Measurements from ENCODE around the gene DCAF6.

DCAF6 gene

DNA sequence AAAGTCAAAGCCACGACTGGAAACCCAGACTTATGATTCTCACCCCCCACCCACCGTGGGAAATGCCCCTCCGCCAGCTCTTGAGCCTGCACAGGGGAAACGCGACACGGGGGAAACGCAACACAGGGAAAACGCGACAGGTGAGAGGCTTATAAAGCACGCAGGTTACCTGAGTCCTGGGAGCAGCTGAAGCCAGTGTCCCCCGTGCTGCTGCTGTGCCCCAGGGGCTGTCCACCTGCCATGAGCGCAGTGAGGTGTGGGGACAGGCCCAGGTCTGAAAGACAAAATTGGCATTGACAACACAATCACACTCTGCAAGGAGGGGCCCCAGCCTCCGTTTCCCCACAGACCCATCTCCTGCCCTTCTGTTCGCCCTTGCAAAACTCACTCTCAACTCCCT is 153.9 kb downstream of the DCAF6 start:
- H3K36me3 ChIP-seq (ENCODE audit: control insufficient read depth, insufficient read depth, low read length) = no peaks in the 10 kb centered on the region; the same call in 1 of the 2 replicates
- no peaks in the 10 kb centered on the region for H3K9me3 ChIP-seq (ENCODE audit: control insufficient read depth, insufficient read depth, low read length)
- no CpG with 5 or more reads among the region's 14 CpGs for WGBS (ENCODE audit: insufficient coverage, insufficient read length)
- no peak overlapping the region for H3K4me3 ChIP-seq (ENCODE audit: low read length)
- DNase-seq (ENCODE audit: low read depth, low spot score) = no peak
- H3K27ac ChIP-seq (ENCODE audit: low read length) = no peak overlapping the region
- H3K4me1 ChIP-seq (ENCODE audit: control insufficient read depth, insufficient read depth, low read length) = no peaks in the 10 kb centered on the region
- H3K27me3 ChIP-seq (ENCODE audit: control insufficient read depth, insufficient read depth, low read length) = no peaks in the 10 kb centered on the region

DNA sequence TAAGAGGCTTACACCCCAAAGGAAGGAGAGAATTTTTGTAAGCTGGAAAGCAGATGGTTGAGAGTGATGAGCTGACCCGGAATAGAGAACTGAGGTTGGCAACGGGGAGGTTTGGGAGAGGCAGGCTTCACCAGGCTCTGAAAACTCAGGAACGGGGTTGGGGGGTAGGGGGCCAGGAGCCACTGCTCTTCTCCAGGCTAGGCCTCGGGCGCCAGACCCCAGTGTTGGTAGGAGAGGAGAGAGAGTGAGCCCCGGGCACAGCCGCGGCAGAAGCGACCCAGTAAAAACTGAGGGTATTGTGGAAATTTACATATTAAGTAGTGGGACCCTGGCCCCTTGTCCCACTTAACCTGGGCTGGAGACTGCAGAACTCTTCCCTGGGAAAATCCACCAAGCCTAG is 154.6 kb downstream of the DCAF6 start:
- Histone ChIP-seq H3K4me1 (ENCODE audit: control insufficient read depth, insufficient read depth, low read length) (no peaks in the 10 kb centered on the region), H3K36me3 (ENCODE audit: control insufficient read depth, insufficient read depth, low read length) (no peaks in the 10 kb centered on the region; the same call in 1 of the 2 replicates), H3K4me3 (ENCODE audit: low read length) (no peak overlapping the region), H3K27me3 (ENCODE audit: control insufficient read depth, insufficient read depth, low read length) (no peaks in the 10 kb centered on the region), H3K27ac (ENCODE audit: low read length) (no peak overlapping the region), H3K9me3 (ENCODE audit: control insufficient read depth, insufficient read depth, low read length) (no peaks in the 10 kb centered on the region)
- no peak for DNase-seq (ENCODE audit: low read depth, low spot score)
- WGBS (ENCODE audit: insufficient coverage, insufficient read length) = no CpG with 5 or more reads among the region's 9 CpGs

DNA sequence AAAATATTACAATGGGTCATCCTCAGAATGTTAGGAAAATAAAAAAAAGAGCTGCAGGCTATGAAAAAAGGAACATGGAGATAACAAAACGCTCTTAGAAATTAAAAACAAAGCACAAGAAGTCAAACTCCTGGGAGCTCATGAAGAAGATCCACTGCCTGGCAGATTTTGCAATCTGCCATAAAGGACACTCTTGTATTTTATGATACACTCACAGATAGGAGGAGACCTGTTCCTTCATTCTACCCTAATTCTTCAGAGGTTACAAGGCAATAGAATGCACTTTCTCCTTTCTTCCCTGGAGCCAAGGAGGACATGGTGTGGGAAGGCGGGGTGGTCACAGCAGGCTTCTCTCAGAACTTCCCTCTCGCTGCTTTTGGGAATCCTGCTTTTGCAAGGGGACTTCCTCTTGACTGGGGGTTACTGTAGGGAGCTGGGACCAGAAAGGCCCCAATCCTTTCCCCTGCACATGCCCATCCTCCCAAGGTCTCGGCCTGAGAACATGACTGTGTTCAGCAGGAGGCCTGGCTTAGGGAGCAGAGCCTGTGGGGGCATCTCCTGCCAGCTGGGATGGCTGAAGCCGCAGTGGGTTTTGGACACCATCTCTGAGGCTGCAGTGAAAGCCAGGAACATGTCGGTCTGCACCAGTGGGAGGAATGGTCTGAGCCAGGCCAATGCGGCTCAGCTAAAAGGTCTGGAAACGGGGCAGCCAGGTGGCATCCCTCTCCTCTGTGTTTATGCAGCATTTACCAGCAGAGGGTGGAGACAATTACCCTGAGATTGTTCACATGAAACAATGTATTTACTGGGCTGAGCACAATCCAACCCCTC is 155.5 kb downstream of the DCAF6 start:
- no peaks in the 10 kb centered on the region; the same call in 1 of the 2 replicates for H3K36me3 ChIP-seq (ENCODE audit: control insufficient read depth, insufficient read depth, low read length)
- H3K4me3 ChIP-seq (ENCODE audit: low read length) = no peak overlapping the region
- no peaks in the 10 kb centered on the region for H3K9me3 ChIP-seq (ENCODE audit: control insufficient read depth, insufficient read depth, low read length)
- H3K4me1 ChIP-seq (ENCODE audit: control insufficient read depth, insufficient read depth, low read length) = no peaks in the 10 kb centered on the region
- DNase-seq (ENCODE audit: low read depth, low spot score) = no peak
- no CpG with 5 or more reads among the region's 8 CpGs for WGBS (ENCODE audit: insufficient coverage, insufficient read length)
- H3K27me3 ChIP-seq (ENCODE audit: control insufficient read depth, insufficient read depth, low read length) = no peaks in the 10 kb centered on the region
- no peak overlapping the region for H3K27ac ChIP-seq (ENCODE audit: low read length)

DNA sequence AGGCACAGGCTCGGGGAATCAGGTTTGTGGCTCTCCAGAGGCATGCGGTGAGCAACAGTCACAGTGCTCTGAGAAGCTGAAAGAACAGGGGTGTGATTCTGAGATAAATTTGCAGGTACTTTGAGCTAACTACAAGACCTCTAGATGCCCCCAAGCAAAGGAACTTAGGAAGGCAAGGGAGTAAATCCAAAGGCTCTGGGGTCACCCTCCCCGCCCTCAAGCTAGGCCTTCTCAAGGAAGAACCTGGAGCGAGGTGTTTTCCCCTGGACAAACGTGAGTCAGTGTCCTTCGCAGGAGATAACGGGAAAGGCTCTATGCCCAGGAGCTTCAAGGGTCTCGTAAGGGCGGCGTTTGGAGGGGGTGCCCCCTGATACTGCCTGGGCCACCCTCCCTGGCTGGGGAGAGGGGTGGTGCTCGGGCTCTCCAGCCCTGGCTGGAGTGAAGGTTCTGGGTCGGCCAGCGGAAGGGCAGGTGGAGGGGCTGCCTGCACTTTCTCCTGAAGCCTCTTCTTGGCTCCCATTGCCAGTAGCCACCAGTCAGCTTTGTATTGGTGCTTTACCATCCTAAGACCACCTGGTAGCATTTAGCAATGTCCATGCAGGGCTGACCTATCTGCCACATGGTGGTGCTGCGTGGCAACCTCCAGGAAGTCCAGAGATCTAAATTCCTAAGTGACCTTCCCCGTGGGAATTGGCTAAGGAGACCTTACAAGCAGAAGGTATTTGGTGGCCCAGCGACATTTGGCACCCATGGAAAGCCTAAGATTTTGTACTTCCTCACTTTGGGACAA is 156.3 kb downstream of the DCAF6 start:
- Histone ChIP-seq H3K36me3 (ENCODE audit: control insufficient read depth, insufficient read depth, low read length) (no peaks in the 10 kb centered on the region; the same call in 1 of the 2 replicates), H3K4me1 (ENCODE audit: control insufficient read depth, insufficient read depth, low read length) (no peaks in the 10 kb centered on the region), H3K4me3 (ENCODE audit: low read length) (no peak overlapping the region), H3K9me3 (ENCODE audit: control insufficient read depth, insufficient read depth, low read length) (no peaks in the 10 kb centered on the region), H3K27ac (ENCODE audit: low read length) (no peak overlapping the region), H3K27me3 (ENCODE audit: control insufficient read depth, insufficient read depth, low read length) (no peaks in the 10 kb centered on the region)
- peak; percentile 33 for DNase-seq (ENCODE audit: low read depth, low spot score)
- WGBS (ENCODE audit: insufficient coverage, insufficient read length) = no CpG with 5 or more reads among the region's 16 CpGs

DNA sequence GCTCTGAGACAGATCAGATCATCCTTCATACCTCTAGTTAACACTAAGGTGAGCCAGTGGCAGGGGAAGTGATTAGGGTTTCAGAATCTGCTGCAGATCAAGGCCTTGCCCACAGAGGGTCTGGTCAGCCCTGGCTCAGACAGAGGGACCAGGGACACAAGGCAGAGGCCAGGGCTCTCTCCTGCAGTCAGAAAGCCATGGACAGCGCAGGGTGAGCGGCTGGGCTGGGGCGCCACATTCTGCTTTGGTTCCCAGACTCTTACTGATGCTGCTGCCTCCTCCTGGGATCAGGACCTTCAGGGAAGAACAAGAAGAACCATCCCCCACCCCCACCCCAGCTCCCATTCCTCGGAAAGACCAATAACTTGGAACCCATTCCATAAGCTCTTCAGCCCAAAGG is 157.1 kb downstream of the DCAF6 start:
- H3K4me1 ChIP-seq (ENCODE audit: control insufficient read depth, insufficient read depth, low read length) = no peaks in the 10 kb centered on the region
- no peak for DNase-seq (ENCODE audit: low read depth, low spot score)
- H3K36me3 ChIP-seq (ENCODE audit: control insufficient read depth, insufficient read depth, low read length) = no peaks in the 10 kb centered on the region; the same call in 1 of the 2 replicates
- WGBS (ENCODE audit: insufficient coverage, insufficient read length) = no CpG with 5 or more reads among the region's 4 CpGs
- no peak overlapping the region for H3K27ac ChIP-seq (ENCODE audit: low read length)
- H3K4me3 ChIP-seq (ENCODE audit: low read length) = no peak overlapping the region
- H3K27me3 ChIP-seq (ENCODE audit: control insufficient read depth, insufficient read depth, low read length) = no peaks in the 10 kb centered on the region
- no peaks in the 10 kb centered on the region for H3K9me3 ChIP-seq (ENCODE audit: control insufficient read depth, insufficient read depth, low read length)

DNA sequence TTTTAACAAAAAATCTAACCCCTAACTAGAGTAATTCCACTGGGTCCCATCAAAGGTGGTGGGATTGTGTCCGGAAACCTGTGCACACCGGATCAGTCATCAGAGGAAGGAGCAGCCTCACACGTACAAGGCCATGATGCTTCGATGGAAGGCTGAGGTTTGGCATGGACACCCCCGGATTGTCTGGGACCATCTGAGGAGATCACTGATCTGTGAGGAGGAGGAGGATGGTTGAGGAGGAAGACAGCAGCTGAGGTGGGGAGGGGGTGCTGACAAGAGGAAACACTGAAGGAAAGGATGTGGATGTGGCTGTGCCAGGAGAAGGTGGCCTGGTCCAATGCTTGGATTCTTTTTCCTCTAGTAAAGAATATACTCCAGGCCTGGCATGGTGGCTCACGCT is 159.0 kb downstream of the DCAF6 start:
- H3K36me3 ChIP-seq (ENCODE audit: control insufficient read depth, insufficient read depth, low read length) = no peaks in the 10 kb centered on the region; the same call in 1 of the 2 replicates
- no peaks in the 10 kb centered on the region for H3K9me3 ChIP-seq (ENCODE audit: control insufficient read depth, insufficient read depth, low read length)
- WGBS (ENCODE audit: insufficient coverage, insufficient read length) = no CpG with 5 or more reads among the region's 6 CpGs
- no peaks in the 10 kb centered on the region for H3K27me3 ChIP-seq (ENCODE audit: control insufficient read depth, insufficient read depth, low read length)
- H3K4me3 ChIP-seq (ENCODE audit: low read length) = no peak overlapping the region
- no peak overlapping the region for H3K27ac ChIP-seq (ENCODE audit: low read length)
- no peaks in the 10 kb centered on the region for H3K4me1 ChIP-seq (ENCODE audit: control insufficient read depth, insufficient read depth, low read length)
- DNase-seq (ENCODE audit: low read depth, low spot score) = no peak

DNA sequence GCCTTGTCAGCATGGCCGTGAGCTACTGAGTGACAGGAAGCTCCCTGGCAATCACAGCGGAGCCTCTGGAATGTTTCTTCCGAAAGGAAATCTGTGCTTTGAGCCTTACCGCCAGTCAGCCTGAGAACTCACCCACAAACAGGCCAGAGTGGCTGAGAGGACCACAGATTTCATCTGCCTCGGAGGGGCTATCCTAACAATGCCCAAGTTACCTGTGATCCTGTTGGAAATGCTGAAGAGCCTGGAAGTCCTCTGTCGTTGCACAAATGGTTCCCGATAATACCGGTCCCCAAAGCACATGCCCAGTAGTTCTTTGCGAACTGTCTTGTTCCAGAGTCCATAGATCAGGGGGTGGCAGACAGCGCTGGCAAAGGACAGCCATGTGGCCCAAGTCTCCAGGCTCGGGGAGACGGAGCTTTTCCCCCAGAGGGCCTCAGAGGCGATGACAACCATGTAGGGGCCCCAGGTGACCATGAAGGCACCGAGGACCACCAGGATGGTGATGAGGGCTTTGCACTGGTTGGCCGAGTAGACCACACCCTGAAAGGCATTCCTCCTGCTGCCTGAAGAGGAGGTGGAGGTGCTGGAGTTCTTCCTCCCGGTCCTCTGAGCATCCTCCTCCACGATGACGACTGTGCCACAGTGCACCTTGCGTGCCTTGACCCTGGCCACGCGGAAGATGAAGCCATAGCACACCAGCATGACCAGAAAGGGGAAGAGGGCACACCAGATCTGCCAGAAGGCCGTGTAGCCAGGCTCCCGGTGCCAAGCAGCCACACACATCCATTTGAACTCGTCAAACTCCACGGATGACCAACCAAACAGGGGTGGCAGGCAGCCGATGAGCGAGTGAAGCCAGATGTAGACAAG is 160.0 kb downstream of the DCAF6 start:
- Histone ChIP-seq H3K4me3 (ENCODE audit: low read length) (no peak overlapping the region), H3K36me3 (ENCODE audit: control insufficient read depth, insufficient read depth, low read length) (no peaks in the 10 kb centered on the region; the same call in 1 of the 2 replicates), H3K4me1 (ENCODE audit: control insufficient read depth, insufficient read depth, low read length) (no peaks in the 10 kb centered on the region), H3K27ac (ENCODE audit: low read length) (no peak overlapping the region), H3K9me3 (ENCODE audit: control insufficient read depth, insufficient read depth, low read length) (no peaks in the 10 kb centered on the region), H3K27me3 (ENCODE audit: control insufficient read depth, insufficient read depth, low read length) (no peaks in the 10 kb centered on the region)
- no peak for DNase-seq (ENCODE audit: low read depth, low spot score)
- WGBS (ENCODE audit: insufficient coverage, insufficient read length) = no CpG with 5 or more reads among the region's 27 CpGs

DNA sequence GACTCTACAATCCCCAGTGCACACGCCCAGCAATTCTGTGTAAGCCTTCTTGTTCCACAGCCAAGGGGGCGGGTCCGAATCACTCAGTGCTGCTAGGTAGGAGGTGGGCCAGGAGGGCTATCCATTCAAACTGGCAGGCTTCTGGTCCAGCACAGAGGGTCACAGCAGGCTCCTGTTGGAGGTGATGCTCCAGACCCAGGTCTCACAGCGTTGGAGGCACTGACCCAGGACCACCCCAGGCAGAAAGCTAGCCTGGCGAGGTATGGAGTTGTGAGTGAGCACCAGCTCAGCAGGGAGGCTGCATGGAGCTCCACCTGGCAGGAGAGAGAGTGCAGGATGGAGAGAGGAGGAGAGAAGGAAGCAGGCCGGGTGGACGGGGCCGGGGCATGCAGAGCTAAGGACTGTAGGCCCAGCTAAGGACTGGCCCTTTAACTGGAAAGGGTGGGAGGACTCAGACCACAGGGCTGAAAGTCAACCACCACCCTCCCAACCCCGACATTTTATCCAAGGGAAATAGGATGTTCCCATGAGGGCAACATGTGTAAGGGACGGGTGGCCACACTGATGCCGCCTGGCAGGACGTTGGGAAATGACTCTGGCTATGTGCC is 161.5 kb downstream of the DCAF6 start:
- Histone ChIP-seq H3K27ac (ENCODE audit: low read length) (no peak overlapping the region), H3K9me3 (ENCODE audit: control insufficient read depth, insufficient read depth, low read length) (no peaks in the 10 kb centered on the region), H3K27me3 (ENCODE audit: control insufficient read depth, insufficient read depth, low read length) (no peaks in the 10 kb centered on the region), H3K36me3 (ENCODE audit: control insufficient read depth, insufficient read depth, low read length) (no peaks in the 10 kb centered on the region; the same call in 1 of the 2 replicates), H3K4me3 (ENCODE audit: low read length) (no peak overlapping the region), H3K4me1 (ENCODE audit: control insufficient read depth, insufficient read depth, low read length) (no peaks in the 10 kb centered on the region)
- no CpG with 5 or more reads among the region's 12 CpGs for whole genome bisulfite sequencing (ENCODE audit: insufficient coverage, insufficient read length)
- no peak for DNase-seq (ENCODE audit: low read depth, low spot score)

DNA sequence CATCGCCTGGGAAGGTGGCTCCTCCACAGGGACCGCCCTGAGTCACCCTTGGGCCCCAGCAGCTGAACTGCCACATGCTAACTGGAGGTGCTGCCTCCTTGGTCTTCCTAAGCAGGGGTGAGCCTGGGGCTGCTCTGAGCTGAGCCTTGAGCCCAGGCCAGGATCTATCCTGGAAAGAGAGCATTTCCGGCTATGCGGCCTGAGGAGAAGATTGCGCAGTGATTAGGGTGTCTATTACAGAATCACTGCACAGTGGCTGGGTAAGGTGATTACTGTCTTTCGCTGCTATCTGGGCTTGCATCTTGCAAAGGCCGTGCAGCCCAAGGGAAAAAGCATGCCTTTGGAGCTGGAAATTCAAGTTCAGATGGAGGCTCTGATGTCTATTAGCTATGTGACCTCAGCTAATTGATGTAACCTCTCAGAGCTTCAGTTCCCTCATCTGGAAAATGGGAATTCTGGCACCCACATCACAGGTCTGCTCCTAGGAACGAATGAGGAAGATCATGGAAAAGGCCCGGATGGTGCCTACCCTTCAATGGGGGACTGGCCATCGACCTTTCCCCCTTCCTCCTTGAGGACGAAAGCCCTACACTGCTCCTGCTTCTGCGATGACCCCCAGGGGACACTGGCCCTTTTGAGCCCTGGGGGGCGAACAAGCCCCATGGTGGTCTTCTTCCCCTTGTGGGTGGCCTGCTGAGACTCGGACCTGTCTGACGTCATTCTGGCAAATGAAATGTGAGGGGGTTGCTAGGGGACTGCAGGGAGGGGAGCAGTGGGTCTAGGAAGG is 162.2 kb downstream of the DCAF6 start:
- H3K36me3 ChIP-seq (ENCODE audit: control insufficient read depth, insufficient read depth, low read length) = no peaks in the 10 kb centered on the region; the same call in 1 of the 2 replicates
- no CpG with 5 or more reads among the region's 15 CpGs for WGBS (ENCODE audit: insufficient coverage, insufficient read length)
- H3K27me3 ChIP-seq (ENCODE audit: control insufficient read depth, insufficient read depth, low read length) = no peaks in the 10 kb centered on the region
- no peaks in the 10 kb centered on the region for H3K9me3 ChIP-seq (ENCODE audit: control insufficient read depth, insufficient read depth, low read length)
- H3K27ac ChIP-seq (ENCODE audit: low read length) = no peak overlapping the region
- no peak overlapping the region for H3K4me3 ChIP-seq (ENCODE audit: low read length)
- no peak for DNase-seq (ENCODE audit: low read depth, low spot score)
- H3K4me1 ChIP-seq (ENCODE audit: control insufficient read depth, insufficient read depth, low read length) = no peaks in the 10 kb centered on the region
